ENCODE data around the gene BFSP1.

Gene BFSP1

DNA sequence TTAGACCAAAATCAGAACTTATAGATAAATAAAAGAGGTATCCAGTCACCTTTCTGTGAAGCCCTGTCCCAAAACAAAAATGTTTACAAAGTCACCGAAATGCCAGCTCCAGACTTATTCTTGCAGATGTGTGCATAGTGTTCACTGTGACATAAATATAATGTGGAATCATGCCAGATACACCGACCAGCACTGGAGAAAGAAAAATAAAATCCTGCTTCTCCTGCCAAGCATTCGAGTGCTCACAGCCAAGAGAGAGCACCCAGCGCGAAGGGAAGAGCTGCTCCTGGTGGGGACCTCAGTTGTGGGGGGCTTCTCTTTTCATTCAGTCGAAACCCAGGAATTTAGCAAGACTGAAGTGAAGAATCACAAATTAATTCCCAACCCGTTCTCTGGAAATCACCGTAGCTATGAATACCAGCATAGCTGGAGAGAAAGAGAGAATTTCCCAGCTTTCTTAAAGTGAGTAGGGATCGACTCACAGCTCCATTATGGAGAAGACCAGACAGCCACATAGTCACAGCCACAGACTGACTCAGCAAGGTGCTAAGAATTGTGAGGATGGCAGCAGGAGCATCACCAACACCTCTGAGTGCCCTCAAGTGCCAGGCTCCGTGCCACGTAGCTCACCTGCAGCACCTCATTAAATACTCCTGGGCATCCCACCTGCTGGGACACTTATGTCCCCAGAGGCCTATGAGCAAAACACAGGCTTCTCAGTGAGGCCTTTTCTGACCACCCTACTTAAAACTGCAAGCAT is 33.2 kb downstream of the BFSP1 start:
- DNase-seq (ENCODE audit: low read depth in 2 of 2) = no peak

DNA sequence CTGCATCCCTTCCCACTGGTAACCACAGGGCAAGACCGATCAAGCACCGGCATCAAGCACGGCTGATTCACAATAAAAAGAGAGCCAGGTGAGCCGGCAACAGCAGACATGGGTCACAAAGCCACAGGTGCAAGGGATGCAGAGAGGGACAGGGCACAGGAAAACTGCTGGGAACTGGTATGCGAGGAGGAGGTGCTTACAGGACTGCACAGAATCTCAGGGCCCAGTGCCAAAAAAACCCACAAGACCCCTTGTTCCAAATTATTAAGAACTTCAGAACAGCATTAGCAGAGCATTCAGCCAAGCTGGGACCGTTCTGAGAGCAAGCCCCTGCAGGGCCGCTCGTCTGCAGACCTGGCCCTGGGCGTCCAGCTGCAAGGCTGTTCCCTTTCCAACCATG is 35.4 kb downstream of the BFSP1 start:
- DNase-seq (ENCODE audit: low read depth in 2 of 2) = no peak

DNA sequence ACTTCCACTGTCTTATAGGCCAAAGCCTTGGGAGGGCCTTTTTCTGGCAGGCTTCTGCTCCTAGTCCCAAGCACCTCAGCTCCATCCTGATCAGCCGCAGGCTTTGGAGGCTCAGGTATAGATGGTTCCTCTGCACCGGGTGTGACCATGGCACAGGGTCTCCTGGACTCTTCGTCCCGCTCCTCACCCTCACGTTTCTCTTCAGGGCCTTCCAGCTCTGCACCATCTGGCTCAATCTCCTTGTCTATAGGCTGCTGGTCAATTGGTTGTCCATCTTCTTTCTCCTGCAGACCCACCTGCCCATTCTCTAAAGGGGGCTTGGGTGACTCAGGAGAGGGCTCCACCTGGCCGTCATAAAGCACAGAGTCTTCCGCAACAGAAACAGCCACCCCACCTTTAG is 37.0 kb downstream of the BFSP1 start:
- no peak for DNase-seq (ENCODE audit: low read depth in 2 of 2)

DNA sequence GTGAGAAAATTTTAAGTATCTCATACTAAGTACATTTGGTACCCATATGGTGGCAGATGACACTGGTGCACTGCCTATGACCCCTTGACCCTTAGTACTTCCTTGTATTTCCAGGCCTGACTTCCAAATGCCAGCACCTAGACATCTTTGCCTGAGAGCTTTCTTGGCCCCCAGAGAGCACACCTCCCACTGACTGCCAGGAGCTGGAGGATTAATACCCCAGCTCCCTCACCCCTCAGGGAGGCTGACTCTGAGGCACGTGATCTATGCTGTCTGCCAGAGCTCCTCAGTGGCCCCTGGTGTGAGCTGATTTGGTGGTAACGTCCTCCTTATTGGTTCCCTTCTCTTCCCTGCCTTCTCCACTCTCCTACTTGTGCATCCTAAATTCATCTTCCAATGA is 38.0 kb downstream of the BFSP1 start:
- no peak for DNase-seq (ENCODE audit: low read depth in 2 of 2)

DNA sequence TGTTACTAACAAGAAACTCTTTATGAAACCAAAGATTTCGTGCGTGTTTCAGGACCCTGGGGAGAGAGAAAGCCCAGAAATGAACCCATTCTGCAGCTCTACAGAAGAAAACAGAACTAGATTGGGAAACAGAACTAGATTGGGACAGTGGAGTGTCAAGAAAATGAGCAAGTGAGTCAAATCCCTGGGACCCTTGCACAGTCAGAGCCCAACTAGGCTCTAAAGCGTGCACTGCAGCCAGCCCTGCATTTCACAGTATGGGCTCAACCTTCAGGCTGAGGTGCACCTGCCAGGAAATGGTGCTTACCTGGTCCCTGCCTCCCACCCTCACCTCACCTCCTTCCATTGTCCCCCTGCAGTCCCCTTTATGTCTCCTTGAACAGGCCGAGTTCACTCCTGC is 39.7 kb downstream of the BFSP1 start:
- DNase-seq (ENCODE audit: low read depth in 2 of 2) = no peak

DNA sequence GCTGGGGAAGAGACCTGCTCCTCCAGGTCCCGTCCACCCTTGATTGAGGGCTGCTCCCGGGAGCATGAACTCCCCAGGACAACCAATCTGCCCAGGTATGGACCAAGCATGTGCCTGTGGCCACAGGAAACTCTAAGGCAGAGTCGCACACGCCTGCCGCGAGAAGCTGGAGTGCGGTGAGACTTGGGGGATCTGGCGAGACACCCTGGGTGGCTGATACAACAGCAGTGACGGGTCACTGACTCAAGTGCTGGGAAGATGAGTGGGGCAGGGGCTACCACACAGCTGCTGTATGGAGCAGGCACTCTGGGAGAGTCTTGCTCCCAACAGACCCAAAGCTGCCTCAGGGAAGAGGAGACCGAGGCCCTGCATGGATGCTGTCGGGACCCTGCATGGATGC is 40.1 kb downstream of the BFSP1 start:
- no peak for DNase-seq (ENCODE audit: low read depth in 2 of 2)

DNA sequence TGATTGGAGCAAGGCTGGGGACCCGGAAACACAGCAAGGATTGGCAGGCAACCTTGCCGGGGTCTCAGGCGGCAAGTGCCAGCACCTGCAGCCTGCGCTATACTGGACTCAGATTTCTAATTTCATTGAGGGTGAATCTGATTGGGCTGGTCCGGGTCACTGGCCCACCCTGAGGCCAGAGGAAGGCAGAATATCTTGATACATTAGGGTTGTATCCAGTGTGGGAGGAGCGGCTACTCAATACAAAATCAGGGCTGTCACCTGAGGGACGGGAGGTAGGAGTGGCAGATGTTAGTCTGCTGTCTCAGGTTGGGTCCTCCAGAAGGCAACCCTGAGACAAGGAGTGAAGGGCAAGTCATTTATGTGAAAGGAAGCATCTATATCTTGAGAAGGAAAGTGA is 40.7 kb downstream of the BFSP1 start:
- DNase-seq (ENCODE audit: low read depth in 2 of 2) = no peak

DNA sequence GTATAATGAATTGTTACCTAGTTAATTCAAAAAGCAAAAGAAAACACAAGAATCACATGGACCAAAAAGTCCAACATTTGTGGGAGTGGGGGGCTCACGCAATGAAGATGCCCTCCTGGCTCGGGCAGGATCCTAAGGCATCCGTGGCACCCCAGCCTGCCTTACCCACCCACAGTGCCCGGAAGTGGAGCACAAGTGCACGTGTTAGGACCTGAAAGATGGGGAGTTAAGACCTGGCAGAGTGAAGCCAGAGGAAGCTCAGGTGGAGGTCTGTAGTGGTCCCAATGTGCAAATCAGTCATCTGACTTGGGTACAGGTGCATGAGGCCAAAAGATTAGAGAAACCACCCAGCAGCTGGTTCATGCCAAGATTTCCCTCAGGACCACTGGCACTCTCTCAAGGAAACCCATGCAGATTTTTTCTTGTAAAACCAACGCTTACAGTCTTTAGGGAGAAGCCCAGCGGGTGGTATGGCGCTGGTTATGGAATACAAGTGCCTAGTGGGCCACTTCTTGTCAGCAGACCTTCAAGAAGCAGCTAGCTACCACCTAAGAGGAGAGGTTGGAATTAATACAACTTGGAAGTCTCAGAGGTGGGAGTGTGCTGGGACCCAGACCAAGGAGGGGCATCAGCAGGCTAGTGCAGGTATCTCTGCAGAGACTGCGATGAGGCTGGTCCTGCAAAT is 42.1 kb downstream of the BFSP1 start:
- no peak for DNase-seq (ENCODE audit: low read depth in 2 of 2)

DNA sequence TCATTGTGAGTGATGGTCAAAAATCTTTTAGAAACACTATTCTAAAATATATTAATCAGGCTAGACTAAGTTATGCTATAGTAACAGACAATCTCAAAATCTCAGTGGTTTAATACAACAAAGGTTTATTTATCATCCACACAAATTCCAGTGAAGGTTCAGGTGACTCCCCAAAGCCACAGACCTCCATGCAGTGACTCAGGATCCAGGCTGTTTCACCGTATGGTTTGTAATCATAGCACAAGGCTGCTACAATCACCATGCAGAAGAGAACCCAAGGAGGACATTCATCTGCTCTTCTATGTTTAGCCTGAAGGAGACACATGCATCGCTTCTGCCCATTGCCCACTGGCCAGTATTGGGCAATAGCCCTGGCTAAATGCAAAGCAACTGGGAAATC is 46.2 kb downstream of the BFSP1 start:
- DNase-seq (ENCODE audit: low read depth in 2 of 2) = no peak

DNA sequence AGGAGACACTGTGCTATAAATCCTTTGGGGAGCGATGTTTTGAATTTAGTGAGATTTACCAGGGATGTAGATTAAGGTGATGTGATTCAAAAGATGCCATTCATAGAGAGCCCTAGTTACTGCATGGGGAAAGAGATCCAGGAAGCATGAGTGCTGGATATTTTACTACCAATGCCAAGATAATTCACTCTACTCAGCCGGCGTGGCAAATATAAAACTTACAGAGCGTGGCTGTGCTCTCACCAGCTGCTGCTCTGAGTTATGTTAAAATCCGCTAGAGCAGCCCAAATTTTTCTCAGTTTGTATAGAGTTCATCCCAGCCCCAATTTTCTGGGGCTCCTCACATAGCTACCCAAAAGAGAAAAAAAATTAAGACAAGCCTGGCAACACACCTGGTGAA is 48.6 kb downstream of the BFSP1 start:
- DNase-seq (ENCODE audit: low read depth in 2 of 2) = no peak

DNA sequence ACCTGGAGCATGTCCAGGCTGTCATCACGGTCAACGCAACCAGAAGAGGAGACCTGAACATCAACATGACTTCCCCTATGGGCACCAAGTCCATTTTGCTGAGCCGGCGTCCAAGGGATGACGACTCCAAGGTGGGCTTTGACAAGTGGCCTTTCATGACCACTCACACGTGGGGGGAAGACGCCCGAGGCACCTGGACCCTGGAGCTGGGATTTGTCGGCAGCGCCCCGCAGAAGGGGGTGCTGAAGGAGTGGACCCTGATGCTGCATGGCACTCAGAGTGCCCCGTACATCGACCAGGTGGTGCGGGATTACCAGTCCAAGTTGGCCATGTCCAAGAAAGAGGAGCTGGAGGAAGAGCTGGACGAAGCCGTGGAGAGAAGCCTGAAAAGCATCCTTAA is 49.5 kb downstream of the BFSP1 start:
- DNase-seq (ENCODE audit: low read depth in 2 of 2) = no peak

DNA sequence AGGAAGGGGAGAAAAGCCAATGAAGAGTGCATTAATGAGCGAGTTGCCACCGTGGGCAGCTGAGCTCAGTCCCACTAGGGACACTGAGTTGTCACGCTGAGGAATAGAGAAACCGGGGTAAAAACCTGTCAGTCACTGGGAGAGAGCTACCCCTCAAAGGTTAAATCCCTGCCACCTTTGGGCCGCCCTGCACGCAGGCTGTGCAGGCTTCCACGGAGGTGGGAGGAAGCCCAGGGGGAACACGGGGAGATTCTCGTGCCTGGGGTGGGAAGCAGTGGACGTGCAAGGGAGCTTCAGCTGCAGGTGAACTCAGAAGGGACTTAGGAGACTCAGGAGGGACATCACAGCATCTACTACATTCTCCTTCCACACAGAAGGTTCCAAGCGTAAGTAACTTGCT is 50.5 kb downstream of the BFSP1 start:
- no peak for DNase-seq (ENCODE audit: low read depth in 2 of 2)

DNA sequence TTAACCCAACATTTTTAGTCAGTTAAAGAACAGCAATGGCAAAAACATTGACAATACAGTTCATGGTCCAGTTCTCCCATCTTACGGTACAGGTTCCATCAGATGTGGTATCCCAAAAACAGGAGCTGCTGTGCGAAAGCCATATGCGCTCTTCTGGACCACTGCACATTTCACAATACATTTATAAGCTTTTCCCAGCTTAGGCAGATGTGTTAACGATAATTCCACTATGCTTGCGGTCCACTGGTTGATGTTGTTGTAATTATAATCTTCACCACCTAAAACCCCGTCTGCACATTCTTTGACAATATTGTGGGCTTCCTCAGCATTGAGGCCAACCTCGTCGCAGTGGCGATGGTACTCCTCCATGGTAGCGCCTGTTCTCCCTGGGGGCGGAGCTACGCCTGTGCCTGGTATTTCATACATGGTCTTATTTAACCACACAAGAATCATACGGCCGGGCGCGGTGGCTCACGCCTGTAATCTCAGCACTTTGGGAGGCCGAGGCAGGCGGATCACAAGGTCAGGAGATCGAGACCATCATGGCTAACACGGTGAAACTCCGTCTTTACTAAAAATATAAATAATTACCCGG is 52.0 kb downstream of the BFSP1 start:
- DNase-seq (ENCODE audit: low read depth in 2 of 2) = no peak

DNA sequence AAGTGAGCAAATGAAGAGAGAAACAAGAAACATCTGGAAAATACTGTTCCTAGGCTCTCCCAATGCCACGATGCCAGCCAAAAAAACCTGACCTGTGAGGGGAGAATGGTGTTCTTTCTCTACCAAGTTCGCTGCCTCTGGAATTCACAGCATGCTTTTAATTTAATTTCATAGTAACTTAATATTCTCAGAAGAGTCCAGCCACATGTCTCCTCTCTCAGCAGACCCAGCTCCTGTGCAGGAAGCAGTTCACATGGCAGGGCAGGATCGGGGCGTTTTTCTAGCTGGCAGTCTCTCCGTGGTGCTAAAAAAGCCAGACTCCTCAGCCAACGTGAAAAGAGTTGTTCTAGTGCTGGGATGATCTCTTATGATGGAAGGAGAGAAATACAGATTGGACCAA is 57.5 kb downstream of the BFSP1 start:
- no peak for DNase-seq (ENCODE audit: low read depth in 2 of 2)

DNA sequence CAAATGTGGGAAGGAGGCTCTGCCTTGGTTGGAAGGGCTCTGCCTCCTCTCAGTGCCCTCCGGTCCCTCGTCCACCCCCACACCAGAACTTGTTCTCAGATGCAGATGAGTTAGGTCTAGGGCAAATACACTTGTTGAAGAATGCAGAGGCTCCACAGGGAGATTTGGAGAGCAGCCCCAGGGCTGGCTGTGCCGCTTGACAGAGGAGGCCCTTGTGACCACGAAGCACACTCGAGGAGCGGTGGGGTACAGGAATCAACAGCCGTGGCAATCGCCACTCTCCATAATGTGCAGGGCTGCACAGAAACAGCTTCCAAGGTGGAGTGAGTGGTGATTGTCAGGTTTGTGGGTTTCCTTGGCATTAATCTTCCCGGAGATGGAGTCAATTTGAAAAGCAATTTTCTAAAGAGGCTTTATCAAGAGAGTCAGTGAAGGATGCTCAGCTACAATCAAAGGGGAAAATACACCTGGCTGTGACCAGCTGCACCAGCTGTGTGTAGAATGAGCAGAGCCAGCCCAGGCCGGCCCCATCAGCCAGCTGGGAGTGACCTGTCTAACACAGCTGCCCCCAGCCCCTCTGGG is 59.5 kb downstream of the BFSP1 start:
- DNase-seq (ENCODE audit: low read depth in 2 of 2) = no peak

DNA sequence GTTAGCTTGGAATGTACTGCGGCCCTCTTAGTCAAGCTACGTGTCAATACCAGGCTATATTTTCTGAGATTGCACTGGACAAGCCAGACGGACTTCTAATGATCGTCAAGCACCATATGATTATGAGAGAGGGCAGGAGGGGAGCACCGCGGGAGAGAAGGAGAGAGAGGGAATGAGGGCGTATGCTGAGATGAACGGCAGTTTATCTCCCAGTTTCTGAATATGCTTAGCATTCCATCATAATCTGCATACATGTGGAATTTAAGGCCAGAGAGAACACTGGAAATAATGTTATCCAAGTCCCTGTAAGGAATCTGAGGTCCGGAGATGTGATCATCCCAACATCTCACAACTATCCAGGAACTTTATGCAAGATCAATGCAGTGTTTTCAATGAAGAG is 60.2 kb downstream of the BFSP1 start:
- no peak for DNase-seq (ENCODE audit: low read depth in 2 of 2)

DNA sequence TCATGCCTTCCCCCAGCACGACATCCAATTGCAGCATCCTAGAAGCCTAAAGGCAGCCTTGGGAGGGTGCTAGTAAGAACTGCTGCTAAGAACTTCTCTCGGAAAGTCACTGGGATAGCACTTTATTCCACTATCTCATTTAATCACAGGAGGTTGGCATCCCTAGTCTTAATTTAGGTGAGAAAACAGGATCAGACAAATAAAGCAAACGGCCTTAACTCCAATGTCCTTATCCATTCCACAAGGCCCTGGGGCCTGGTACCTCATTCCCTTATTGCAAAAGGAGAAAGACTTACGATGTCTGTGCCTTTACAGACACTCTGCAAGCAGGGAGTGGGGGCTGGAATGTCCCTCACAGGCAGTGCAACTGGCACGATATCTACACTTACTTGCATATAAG is 60.7 kb downstream of the BFSP1 start:
- DNase-seq (ENCODE audit: low read depth in 2 of 2) = no peak

DNA sequence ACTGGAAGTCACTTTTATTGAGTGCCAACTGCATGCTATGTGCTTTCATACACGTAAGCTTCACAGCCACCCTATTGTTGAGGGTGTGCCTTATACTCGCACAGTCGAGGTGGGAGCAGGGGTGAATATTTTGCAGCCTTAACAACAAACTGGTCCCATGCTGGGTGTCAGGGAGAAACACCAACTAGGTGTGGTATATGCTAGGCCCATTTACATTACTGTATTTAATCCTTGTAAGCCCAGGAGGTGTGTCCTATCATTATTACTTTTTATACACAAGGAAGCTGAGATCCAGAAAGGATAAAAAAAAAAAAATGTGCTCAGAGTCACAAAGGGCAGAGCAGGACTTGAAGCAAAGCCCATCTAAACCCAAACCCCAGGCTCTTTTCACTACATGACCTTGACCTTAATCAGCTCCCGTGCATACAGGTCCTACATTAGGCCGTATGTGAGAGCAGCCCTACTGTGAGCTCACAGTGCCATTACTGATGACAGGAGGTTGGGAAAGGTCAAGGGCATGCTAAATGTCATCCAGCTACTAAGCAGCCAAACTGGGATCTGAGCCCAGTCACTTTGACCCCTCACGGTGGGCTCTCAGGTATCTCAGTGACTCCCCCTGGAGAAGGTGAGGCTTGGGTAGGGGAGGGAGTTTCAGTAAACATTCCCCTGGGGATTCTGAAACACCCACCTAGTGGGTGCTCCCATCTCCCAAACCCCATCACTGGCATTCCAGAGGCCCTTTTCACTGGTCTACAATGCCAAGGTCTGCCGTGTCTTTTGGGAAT is 61.7 kb downstream of the BFSP1 start:
- no peak for DNase-seq (ENCODE audit: low read depth in 2 of 2)

DNA sequence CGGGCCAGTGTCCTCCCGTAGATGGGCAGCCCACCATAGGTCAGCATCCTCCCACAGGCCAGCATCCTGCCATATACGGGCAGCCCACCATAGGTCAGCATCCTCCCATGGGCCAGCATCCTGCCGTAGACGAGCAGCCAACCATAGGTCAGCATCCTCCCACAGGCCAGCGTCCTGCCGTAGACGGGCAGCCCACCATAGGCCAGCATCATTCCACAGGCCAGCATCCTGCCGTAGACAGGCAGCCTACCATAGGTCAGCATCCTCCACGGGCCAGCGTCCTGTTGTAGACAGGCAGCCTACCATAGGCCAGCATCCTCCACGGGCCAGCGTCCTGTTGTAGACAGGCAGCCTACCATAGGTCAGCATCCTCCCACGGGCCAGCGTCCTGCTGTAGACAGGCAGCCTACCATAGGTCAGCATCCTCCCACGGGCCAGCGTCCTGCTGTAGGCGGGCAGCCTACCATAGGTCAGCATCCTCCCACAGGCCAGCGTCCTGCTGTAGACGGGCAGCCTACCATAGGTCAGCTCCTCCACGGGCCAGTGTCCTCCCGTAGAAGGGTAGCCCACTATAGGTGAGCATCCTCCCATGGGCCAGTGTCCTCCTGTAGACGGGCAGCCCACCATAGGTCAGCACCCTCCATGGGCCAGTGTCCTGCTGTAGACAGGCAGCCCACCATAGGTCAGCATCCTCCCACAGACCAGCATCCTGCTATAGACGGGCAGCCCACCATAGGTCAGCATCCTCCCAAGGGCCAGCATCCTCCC is 62.9 kb downstream of the BFSP1 start:
- DNase-seq (ENCODE audit: low read depth in 2 of 2) = no peak

DNA sequence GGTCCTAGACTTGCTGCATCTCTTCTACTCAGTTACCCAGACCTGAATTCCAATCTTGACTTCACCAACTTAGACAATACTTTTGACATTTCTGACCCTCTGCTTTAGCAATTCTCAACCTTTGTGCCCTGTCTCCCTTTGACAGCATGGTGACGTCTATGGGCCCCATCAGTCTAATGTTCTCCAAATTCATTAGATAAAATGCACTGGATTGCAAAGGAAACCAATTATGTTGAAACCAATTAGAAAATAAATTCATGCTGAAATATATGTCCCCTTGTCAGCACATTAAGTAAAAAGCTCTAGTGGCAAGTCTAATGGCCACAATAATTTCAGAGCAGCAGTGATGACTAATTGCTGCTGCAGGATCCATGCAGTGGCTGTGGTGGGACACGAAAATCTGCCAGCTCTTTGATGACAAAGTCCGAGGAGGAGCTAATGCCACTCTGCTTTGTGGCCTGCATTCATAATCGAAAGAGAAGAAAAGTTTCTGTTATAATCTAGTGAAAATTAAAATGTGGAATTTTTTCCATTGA is 64.0 kb downstream of the BFSP1 start:
- DNase-seq (ENCODE audit: low read depth in 2 of 2) = no peak

DNA sequence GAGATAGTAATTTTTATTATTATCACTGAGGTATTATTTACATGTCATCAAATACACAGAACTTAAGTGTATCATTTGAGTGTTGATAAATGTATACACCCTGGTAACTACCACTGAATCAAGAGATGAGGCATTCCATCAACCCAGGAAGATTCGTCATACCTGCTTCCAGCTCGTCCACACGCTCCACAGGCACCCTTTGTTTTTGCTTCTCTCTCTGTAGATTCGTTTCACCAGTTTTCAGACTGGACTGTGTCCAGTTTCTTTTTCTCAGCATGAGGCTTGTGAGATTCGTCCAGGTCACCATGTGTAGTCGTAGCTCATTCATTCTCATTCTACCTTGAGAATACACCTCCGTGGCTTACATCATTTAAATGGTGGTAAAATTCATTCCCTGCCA is 64.5 kb downstream of the BFSP1 start:
- no peak for DNase-seq (ENCODE audit: low read depth in 2 of 2)

Measured in activated CD4-positive, alpha-beta T cell treated with anti-CD3 and anti-CD28 coated beads for 24 hours (primary cell).